Hepatocyte (in vitro differentiated cells): ENCODE results near the gene KCNV2. TPM values are rescaled to one million over a fixed set of nuclear protein-coding genes. Genes with fewer than 3 reads are reported as not detected.

ENCODE experiments used
- DNase-seq: peaks from one replicate; pipeline ENCODE4 v3.0.0-alpha.2; 2016; ENCODE audit warnings: low spot score
- H2AFZ ChIP-seq: fragments of 200-600 bp; sonication (generic); 2 replicates; pipeline ENCODE4 v1.6.0; 2016; ENCODE audit warnings: antibody characterized with exemption, mild to moderate bottlenecking
- H3K27ac ChIP-seq: fragments of 200-600 bp; sonication (generic); 2 replicates; pipeline ENCODE4 v1.5.1; 2016; ENCODE audit warnings: mild to moderate bottlenecking
- H3K27me3 ChIP-seq: fragments of 200-600 bp; sonication (generic); 2 replicates; pipeline ENCODE4 v1.6.1; 2016
- H3K36me3 ChIP-seq: fragments of 200-600 bp; sonication (generic); replicated peaks from 2 replicates; pipeline ENCODE4 v1.5.1; 2016; ENCODE audit warnings: low read depth; ENCODE audit not compliant: insufficient read depth
- H3K4me1 ChIP-seq: fragments of 200-600 bp; sonication (generic); 2 replicates; pipeline ENCODE4 v1.5.1; 2016; ENCODE audit warnings: mild to moderate bottlenecking, moderate library complexity; ENCODE audit not compliant: insufficient read depth
- H3K4me2 ChIP-seq: fragments of 200-600 bp; sonication (generic); 2 replicates; pipeline ENCODE4 v1.6.0; 2016
- H3K4me3 ChIP-seq: fragments of 200-600 bp; sonication (generic); 2 replicates; pipeline ENCODE4 v1.5.1; 2016; ENCODE audit warnings: mild to moderate bottlenecking
- H3K79me2 ChIP-seq: fragments of 200-600 bp; sonication (generic); 2 replicates; pipeline ENCODE4 v1.6.0; 2017; ENCODE audit warnings: mild to moderate bottlenecking
- H3K9me2 ChIP-seq: fragments of 200-600 bp; sonication (generic); replicated peaks from 2 replicates; pipeline ENCODE4 v1.6.0; 2017; ENCODE audit warnings: mild to moderate bottlenecking; ENCODE audit not compliant: insufficient read depth
- H3K9me3 ChIP-seq: fragments of 200-600 bp; sonication (generic); 2 replicates; pipeline ENCODE4 v1.5.1; 2016; ENCODE audit warnings: low read depth, mild to moderate bottlenecking
- H4K20me1 ChIP-seq: fragments of 200-600 bp; sonication (generic); 2 replicates; pipeline ENCODE4 v1.6.0; 2016; ENCODE audit warnings: mild to moderate bottlenecking; ENCODE audit not compliant: insufficient read depth, poor library complexity, severe bottlenecking
- CTCF ChIP-seq: fragments of 200-600 bp; sonication (generic); IDR thresholded peaks from 2 replicates; pipeline ENCODE4 v1.5.1; 2016; ENCODE audit warnings: antibody characterized with exemption, mild to moderate bottlenecking; ENCODE audit not compliant: poor library complexity
- EZH2 ChIP-seq: fragments of 200-600 bp; sonication (generic); IDR thresholded peaks from 2 replicates; pipeline ENCODE4 v1.6.1; 2016; ENCODE audit warnings: antibody characterized with exemption, mild to moderate bottlenecking, borderline replicate concordance
- EZH2phosphoT487 ChIP-seq: fragments of 200-600 bp; sonication (generic); IDR thresholded peaks from one replicate; pipeline ENCODE4 v1.6.1; 2018; ENCODE audit warnings: antibody characterized with exemption, mild to moderate bottlenecking, low read depth, moderate library complexity; ENCODE audit not compliant: unreplicated experiment, severe bottlenecking
- WGBS: methylation state at CpG from one replicate; pipeline ENCODE4 v1.1.6; 2016; ENCODE audit warnings: low lambda C conversion rate; ENCODE audit errors: missing lambda C conversion rate; 5-methylcytosine and 5-hydroxymethylcytosine counted together
- polyA plus RNA-seq: library from polyadenylated mRNA; unstranded; fragments of >200 nt; fragmentation: Nextera tagmentation; extraction: Ambion mirVana; gene quantifications from 2 replicates; pipeline ENCODE4 v1.2.1, GENCODE V29; 2016
- total RNA-seq: library from RNA; depleted of rRNA; stranded (reverse); fragments of >200 nt; gene quantifications from 2 replicates; pipeline ENCODE4 v1.2.3, GENCODE V29; 2014

Gene KCNV2
- total and polyA plus RNA-seq, 2 experiments from 2014 or later: 0.13 TPM; not detected in 1

GRCh38 chr9:2771087-2771486, 53.8 kb downstream of the KCNV2 start:
- TF ChIP-seq CTCF (no peak), EZH2phosphoT487 (peak; percentile 95), EZH2 (no peak)
- peak; percentile 24 for DNase-seq
- Histone ChIP-seq H3K79me2 (no peaks in the 10 kb centered on the region), H3K36me3 (no peaks in the 10 kb centered on the region), H3K4me1 (no peaks in the 10 kb centered on the region), H4K20me1 (no peaks in the 10 kb centered on the region), H3K27ac (no peak overlapping the region), H3K9me3 (peaks cover 11% of the 10 kb centered on the region), H3K4me3 (no peak overlapping the region), H3K27me3 (no peaks in the 10 kb centered on the region), H3K9me2 (no peaks in the 10 kb centered on the region), H2AFZ (no peak overlapping the region), H3K4me2 (no peak overlapping the region)
- 17% methylated on average over 3 of the region's 3 CpGs for WGBS

- no peak overlapping the region for H3K27ac ChIP-seq
Measured at GRCh38 chr9:2771661-2772060, 54.4 kb downstream of the KCNV2 start.

GRCh38 chr9:2777454-2777853, 60.1 kb downstream of the KCNV2 start:
- Histone ChIP-seq H3K4me3 (no peak overlapping the region), H3K27ac (no peak overlapping the region), H3K36me3 (peaks cover 8% of the 10 kb centered on the region), H3K4me1 (no peaks in the 10 kb centered on the region), H3K9me3 (peaks cover 15% of the 10 kb centered on the region), H2AFZ (no peak overlapping the region), H3K9me2 (peaks cover 2% of the 10 kb centered on the region), H4K20me1 (no peaks in the 10 kb centered on the region), H3K27me3 (no peaks in the 10 kb centered on the region), H3K79me2 (no peaks in the 10 kb centered on the region), H3K4me2 (no peak overlapping the region)
- TF ChIP-seq CTCF (no peak), EZH2phosphoT487 (no peak), EZH2 (no peak)
- no peak for DNase-seq
- 97% methylated on average over 3 of the region's 3 CpGs for WGBS

More at GRCh38 chr9:2771661-2772060, 54.4 kb downstream of the KCNV2 start:
- Histone ChIP-seq H3K27me3 (no peaks in the 10 kb centered on the region), H3K36me3 (no peaks in the 10 kb centered on the region), H4K20me1 (no peaks in the 10 kb centered on the region), H3K4me1 (no peaks in the 10 kb centered on the region), H3K9me2 (no peaks in the 10 kb centered on the region), H3K4me2 (no peak overlapping the region), H2AFZ (no peak overlapping the region), H3K79me2 (no peaks in the 10 kb centered on the region), H3K4me3 (no peak overlapping the region), H3K9me3 (peaks cover 15% of the 10 kb centered on the region)
- TF ChIP-seq EZH2: no peak
- TF ChIP-seq CTCF: no peak
- no peak for TF ChIP-seq EZH2phosphoT487
- no peak for DNase-seq

- no peak for TF ChIP-seq EZH2
- no peak for TF ChIP-seq CTCF
- TF ChIP-seq EZH2phosphoT487: no peak
- 95% methylated on average over 2 of the region's 2 CpGs for WGBS
- Histone ChIP-seq H3K4me1 (no peaks in the 10 kb centered on the region), H3K27me3 (no peaks in the 10 kb centered on the region), H3K9me2 (peaks cover 2% of the 10 kb centered on the region), H2AFZ (no peak overlapping the region), H3K79me2 (no peaks in the 10 kb centered on the region), H3K36me3 (peaks cover 8% of the 10 kb centered on the region), H4K20me1 (no peaks in the 10 kb centered on the region), H3K27ac (no peak overlapping the region), H3K4me2 (no peak overlapping the region), H3K4me3 (no peak overlapping the region), H3K9me3 (peaks cover 7% of the 10 kb centered on the region)
- DNase-seq: no peak
Measured at GRCh38 chr9:2778816-2779215, 61.5 kb downstream of the KCNV2 start.
